D721Med (cell line): ENCODE results near the gene TPPP3.

Source experiments
- DNase-seq: peaks from one replicate; pipeline ENCODE4 v3.0.0; 2011; ENCODE audit warnings: low spot score; ENCODE audit not compliant: insufficient read length
- FAIRE-seq: peaks from 2 replicates; lab custom pipeline; 2011; peaks lifted over from hg19 to GRCh38; lab: Jason Lieb, UNC
- TF ChIP-seq, protein P1 (sequence below): IDR thresholded peaks from 2 replicates; pipeline ENCODE4 v1.5.1; 2012; ENCODE audit warnings: mild to moderate bottlenecking, control low read depth; ENCODE audit not compliant: insufficient read depth; ENCODE audit errors: missing control alignments

Gene TPPP3

DNA sequence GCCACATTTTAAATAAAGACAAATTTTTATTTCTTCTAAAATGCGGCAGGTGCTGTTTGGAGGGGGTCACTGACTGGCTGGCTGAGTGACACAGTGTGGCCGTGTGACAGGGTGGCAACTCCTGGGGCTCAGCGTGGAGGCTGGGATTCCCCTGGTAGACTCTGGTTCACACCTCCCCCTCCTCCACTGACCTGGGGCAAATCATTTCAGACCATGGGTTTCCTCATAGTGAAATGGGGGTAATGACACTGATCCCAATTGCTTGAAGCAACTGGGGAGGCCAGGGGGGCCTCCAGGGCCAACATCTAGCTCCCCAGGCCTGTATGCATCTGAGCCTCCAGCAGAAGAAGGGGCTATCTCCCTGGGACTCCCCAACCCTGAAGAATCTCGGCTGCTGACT, 44.2 kb upstream of the TPPP3 start:
- no peak for FAIRE-seq
- no peak for DNase-seq
- TF ChIP-seq, protein P1, sequence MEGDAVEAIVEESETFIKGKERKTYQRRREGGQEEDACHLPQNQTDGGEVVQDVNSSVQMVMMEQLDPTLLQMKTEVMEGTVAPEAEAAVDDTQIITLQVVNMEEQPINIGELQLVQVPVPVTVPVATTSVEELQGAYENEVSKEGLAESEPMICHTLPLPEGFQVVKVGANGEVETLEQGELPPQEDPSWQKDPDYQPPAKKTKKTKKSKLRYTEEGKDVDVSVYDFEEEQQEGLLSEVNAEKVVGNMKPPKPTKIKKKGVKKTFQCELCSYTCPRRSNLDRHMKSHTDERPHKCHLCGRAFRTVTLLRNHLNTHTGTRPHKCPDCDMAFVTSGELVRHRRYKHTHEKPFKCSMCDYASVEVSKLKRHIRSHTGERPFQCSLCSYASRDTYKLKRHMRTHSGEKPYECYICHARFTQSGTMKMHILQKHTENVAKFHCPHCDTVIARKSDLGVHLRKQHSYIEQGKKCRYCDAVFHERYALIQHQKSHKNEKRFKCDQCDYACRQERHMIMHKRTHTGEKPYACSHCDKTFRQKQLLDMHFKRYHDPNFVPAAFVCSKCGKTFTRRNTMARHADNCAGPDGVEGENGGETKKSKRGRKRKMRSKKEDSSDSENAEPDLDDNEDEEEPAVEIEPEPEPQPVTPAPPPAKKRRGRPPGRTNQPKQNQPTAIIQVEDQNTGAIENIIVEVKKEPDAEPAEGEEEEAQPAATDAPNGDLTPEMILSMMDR = no peak

DNA sequence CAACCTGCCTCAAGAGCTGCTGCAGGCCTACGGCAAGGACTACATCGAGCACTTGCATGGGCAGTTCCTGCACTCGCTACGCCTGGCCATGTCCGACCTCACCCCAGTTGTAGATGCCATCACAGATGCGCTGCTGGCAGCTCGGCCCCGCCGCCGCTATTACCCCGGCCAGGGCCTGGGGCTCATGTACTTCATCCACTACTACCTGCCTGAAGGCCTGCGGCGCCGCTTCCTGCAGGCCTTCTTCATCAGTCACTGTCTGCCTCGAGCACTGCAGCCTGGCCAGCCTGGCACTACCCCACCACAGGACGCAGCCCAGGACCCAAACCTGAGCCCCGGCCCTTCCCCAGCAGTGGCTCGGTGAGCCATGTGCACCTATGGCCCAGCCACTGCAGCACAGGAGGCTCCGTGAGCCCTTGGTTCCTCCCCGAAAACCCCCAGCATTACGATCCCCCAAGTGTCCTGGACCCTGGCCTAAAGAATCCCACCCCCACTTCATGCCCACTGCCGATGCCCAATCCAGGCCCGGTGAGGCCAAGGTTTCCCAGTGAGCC, 43.4 kb upstream of the TPPP3 start:
- FAIRE-seq = no peak

DNA sequence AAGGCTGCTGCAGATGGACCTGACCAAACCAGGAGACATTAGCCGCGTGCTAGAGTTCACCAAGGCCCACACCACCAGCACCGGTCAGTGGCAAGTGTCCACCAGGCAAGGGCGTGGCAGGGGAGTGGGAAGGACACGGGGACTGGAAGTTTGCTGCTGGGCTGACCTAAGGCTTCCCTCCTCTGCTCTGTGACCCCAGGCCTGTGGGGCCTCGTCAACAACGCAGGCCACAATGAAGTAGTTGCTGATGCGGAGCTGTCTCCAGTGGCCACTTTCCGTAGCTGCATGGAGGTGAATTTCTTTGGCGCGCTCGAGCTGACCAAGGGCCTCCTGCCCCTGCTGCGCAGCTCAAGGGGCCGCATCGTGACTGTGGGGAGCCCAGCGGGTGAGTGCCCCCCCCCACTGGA, 42.5 kb upstream of the TPPP3 start:
- no peak for FAIRE-seq
- no peak for DNase-seq
- TF ChIP-seq, protein P1 = no peak

More for the DNA sequence above, 43.4 kb upstream of the TPPP3 start:
- TF ChIP-seq, protein P1 = no peak
- DNase-seq = no peak

DNA sequence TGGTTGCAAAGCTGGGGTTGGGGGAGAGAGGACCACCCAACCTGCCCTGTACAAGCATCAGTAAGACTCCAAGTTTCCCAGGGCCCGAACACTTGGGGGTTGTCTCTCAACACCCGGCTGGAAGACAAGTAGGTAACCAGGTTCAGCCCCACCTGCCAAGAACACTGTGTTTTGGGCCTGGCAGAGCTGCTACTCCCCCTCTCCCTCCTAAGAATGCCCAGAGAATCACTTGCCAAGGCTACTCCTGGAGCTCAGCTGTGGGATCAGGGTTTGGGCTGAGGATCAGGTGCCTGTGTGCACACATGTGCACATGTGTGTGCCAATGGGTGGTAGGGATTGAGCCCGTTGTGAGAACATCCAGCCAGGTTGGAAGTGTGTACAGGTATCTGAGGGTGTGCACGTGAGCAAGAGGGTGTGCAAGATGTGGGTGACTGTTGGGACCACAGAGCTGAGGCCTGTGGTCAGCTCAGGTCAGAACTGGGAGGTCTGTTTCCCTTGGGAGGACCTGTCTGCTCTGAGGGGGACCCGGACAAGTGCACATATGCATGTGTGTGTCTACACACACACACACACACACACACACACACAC, 39.9 kb upstream of the TPPP3 start:
- DNase-seq (no peak), FAIRE-seq (no peak)
- TF ChIP-seq, protein P1 = no peak

DNA sequence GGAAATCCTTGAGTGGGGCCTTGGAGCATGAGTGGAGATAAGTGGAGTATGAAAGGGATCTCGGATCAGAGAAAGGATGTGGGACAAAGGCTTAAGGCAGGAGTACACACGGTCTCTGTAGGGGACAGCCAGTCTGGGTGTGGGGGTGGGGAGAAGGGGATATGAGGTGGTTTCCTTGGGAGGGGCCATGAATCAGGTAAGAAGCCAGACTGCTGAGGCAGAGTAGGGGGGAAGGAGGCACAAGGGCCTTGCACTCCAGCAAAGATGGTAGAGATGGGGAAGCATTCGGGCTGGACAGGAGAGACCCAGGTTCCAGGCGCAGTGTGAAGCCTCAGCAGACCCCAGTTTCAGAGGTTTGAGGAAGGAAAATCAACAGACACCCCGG, 39.2 kb upstream of the TPPP3 start:
- FAIRE-seq (no peak), DNase-seq (no peak)

DNA sequence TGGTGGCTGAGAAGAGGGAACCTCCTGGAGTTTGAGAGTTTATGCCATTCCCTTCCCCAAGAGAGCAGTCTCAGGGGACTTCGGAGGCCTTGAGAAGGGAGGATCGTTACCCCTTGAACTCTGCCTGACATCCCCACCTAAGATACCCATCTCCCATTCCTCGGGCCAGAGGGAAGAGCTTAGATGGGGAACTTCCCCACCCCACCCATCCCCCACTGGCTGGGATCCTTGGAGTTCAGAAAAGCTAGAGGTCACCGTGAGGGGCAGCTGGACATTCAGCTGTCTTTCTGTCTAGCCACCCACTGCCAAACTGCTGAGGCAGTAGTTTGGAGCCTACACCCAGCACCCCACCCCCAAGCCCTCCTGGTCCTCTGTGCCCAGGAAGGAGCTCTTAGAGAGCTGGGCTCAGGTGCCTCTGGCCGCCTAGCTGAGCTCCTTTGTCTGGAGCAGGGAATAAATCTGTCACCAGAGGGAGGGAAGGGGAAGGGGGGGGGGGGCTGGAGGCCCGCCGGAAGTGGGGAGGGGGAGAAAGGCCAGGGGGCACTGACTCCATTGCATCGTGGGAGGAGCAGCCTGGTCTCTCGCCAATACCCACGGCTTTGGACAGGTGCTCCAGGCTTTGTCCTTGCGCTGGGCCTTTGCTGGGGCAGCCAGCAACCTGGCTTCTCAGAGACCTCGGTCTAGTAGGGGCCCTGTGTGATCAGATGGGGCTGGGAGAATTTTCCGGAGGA, 38.6 kb upstream of the TPPP3 start:
- no peak for DNase-seq
- TF ChIP-seq, protein P1 = no peak
- no peak for FAIRE-seq

More for the DNA sequence above, 39.2 kb upstream of the TPPP3 start:
- TF ChIP-seq, protein P1 = no peak
